Mesenchymal stem cell (in vitro differentiated cells and primary cell): ENCODE results near the gene MECP2.

Experiments
- DNase-seq: peaks from one replicate; pipeline ENCODE4 v3.0.0-alpha.2; 2013
- H2AFZ ChIP-seq: one replicate; pipeline ENCODE4 v1.6.1; 2013; ENCODE audit warnings: low read depth, mild to moderate bottlenecking, control low read depth, inconsistent platforms, low read length, moderate library complexity
- H2AK5ac ChIP-seq: 2 replicates; pipeline ENCODE4 v1.6.1; 2013; ENCODE audit warnings: low read length, moderate library complexity, mild to moderate bottlenecking, inconsistent platforms; ENCODE audit not compliant: severe bottlenecking
- H2BK120ac ChIP-seq: one replicate; pipeline ENCODE4 v1.6.1; 2013; ENCODE audit warnings: low read depth, mild to moderate bottlenecking, inconsistent platforms, low read length, moderate library complexity
- H2BK12ac ChIP-seq, 2 experiments: one replicate each; pipeline ENCODE4 v1.6.1; 2013; ENCODE audit warnings: inconsistent platforms in 2 of 2, low read length in 2 of 2, mild to moderate bottlenecking in 2 of 2, moderate library complexity in 2 of 2, control low read depth in 1 of 2
- H2BK15ac ChIP-seq: one replicate; pipeline ENCODE4 v1.6.1; 2013; ENCODE audit warnings: mild to moderate bottlenecking, low read depth, inconsistent platforms; ENCODE audit not compliant: poor library complexity, severe bottlenecking
- H2BK5ac ChIP-seq: 2 replicates; pipeline ENCODE4 v1.6.1; 2013; ENCODE audit warnings: low read depth, mild to moderate bottlenecking, low read length, control low read depth, inconsistent platforms; ENCODE audit not compliant: poor library complexity, severe bottlenecking
- H3K14ac ChIP-seq, 2 experiments: one replicate each; pipeline ENCODE4 v1.6.1; 2013; ENCODE audit warnings: inconsistent platforms in 2 of 2, low read length in 2 of 2, control low read depth in 1 of 2, mild to moderate bottlenecking in 1 of 2, moderate library complexity in 1 of 2
- H3K18ac ChIP-seq, 2 experiments: one replicate each; pipeline ENCODE4 v1.6.1; 2013; ENCODE audit warnings: inconsistent platforms in 2 of 2, low read length in 2 of 2, control low read depth in 1 of 2, low read depth in 1 of 2, mild to moderate bottlenecking in 1 of 2
- H3K23ac ChIP-seq, 2 experiments: one replicate each; pipeline ENCODE4 v1.6.1; 2013; ENCODE audit warnings: inconsistent platforms in 2 of 2, low read length in 2 of 2, mild to moderate bottlenecking in 2 of 2, moderate library complexity in 2 of 2, control low read depth in 1 of 2
- H3K27ac ChIP-seq: 2 replicates; pipeline ENCODE4 v1.5.1; 2013; ENCODE audit warnings: mild to moderate bottlenecking, moderate library complexity, low read length, control low read depth, inconsistent platforms; ENCODE audit not compliant: poor library complexity, severe bottlenecking
- H3K27me3 ChIP-seq, 2 experiments: 2 replicates each; pipeline versions ENCODE4 v1.6.1 to v1.7.0; 2013; ENCODE audit warnings: low read length in 2 of 2, mild to moderate bottlenecking in 2 of 2, moderate library complexity in 2 of 2, control low read depth in 1 of 2, inconsistent platforms in 1 of 2; ENCODE audit not compliant: control insufficient read depth in 1 of 2, insufficient read depth in 1 of 2
- H3K36me3 ChIP-seq, 2 experiments: 2 replicates each; pipeline versions ENCODE4 v1.6.1 to v1.7.0; 2013; ENCODE audit warnings: low read length in 2 of 2, control low read depth in 1 of 2, inconsistent platforms in 1 of 2, low read depth in 1 of 2, mild to moderate bottlenecking in 1 of 2; ENCODE audit not compliant: insufficient read depth in 2 of 2, control insufficient read depth in 1 of 2
- H3K4ac ChIP-seq, 2 experiments: one replicate each; pipeline ENCODE4 v1.6.1; 2013; ENCODE audit warnings: inconsistent platforms in 2 of 2, low read length in 2 of 2, mild to moderate bottlenecking in 2 of 2, moderate library complexity in 2 of 2, control low read depth in 1 of 2, low read depth in 1 of 2
- H3K4me1 ChIP-seq: 2 replicates; pipeline ENCODE4 v1.6.1; 2013; ENCODE audit warnings: low read depth, low read length, control low read depth; ENCODE audit not compliant: control insufficient read depth, insufficient read depth
- H3K4me2 ChIP-seq: 2 replicates; pipeline ENCODE4 v1.6.1; 2013; ENCODE audit warnings: low read length, mild to moderate bottlenecking, inconsistent platforms; ENCODE audit not compliant: poor library complexity, severe bottlenecking
- H3K4me3 ChIP-seq, 2 experiments: 2 replicates each; pipeline versions ENCODE4 v1.5.1 to v1.7.0; 2013; ENCODE audit warnings: low read length in 2 of 2, mild to moderate bottlenecking in 2 of 2, control low read depth in 1 of 2, low read depth in 1 of 2; ENCODE audit not compliant: insufficient read depth in 1 of 2
- H3K79me1 ChIP-seq: replicated peaks from 2 replicates; pipeline ENCODE4 v1.6.1; 2013; ENCODE audit warnings: mild to moderate bottlenecking, control low read depth, low read length, inconsistent platforms; ENCODE audit not compliant: poor library complexity, severe bottlenecking
- H3K9ac ChIP-seq: 2 replicates; pipeline ENCODE4 v1.7.0; 2013; ENCODE audit warnings: mild to moderate bottlenecking, low read length, moderate library complexity
- H3K9me3 ChIP-seq: 2 replicates; pipeline ENCODE4 v1.7.0; 2013; ENCODE audit warnings: mild to moderate bottlenecking, low read length; ENCODE audit not compliant: control insufficient read depth
- H4K8ac ChIP-seq: one replicate; pipeline ENCODE4 v1.6.1; 2013; ENCODE audit warnings: inconsistent platforms, mild to moderate bottlenecking, low read length, moderate library complexity
- H4K91ac ChIP-seq: one replicate; pipeline ENCODE4 v1.6.1; 2013; ENCODE audit warnings: mild to moderate bottlenecking, low read length, inconsistent platforms
- WGBS: methylation state at CpG from one replicate; pipeline ENCODE4 v1.1.7; 2013; ENCODE audit warnings: mixed read lengths; 5-methylcytosine and 5-hydroxymethylcytosine counted together

The MECP2 gene

DNA sequence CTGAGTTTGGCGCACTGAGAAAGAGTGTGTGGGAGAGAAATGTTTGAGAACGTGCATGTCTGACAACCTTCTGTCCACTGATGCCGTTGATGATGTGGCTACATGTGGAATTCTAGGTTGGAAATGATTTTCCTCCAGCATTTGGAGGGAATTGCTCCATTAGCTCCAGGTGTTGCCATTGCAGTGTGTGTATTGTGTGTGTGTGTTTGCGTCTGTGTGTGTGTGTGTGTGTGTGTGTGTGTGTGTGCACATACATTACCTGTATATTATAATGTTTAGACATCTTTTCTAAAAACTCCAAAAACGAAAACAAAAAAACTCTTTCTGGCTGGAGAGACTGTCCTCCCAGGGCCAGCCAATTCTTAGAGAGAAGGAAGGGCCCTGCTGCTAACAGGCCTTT is 18.2 kb upstream of the MECP2 start:
- Histone ChIP-seq H2AFZ (no peak overlapping the region), H3K4me3 (no peak overlapping the region), H2BK120ac (no peak overlapping the region)

DNA sequence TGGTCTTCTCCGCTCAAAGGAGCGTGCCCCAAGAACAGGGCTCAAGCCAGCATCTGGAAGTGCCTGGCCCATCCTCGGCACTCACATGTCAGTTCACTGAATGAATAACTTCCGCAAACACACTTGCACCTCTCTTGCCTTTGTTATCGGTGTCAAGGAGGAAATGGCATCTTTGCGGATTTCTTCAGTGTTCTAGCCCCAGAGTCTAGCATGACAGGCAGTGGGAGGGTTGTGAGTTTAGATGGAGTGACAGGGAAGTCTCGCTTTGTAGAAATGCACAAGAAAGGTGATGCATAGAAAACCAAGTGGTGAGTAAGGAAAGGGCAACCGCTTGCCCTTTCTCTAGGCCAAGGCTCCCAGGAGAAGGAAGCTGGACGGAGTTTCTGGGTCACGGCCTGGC is 17.6 kb upstream of the MECP2 start:
- H3K4ac ChIP-seq, result no peak overlapping the region
- peaks cover 8% of the 10 kb centered on the region for H3K9me3 ChIP-seq
- no peak overlapping the region for H2BK12ac ChIP-seq
- peaks cover 15 to 49% of the 10 kb centered on the region in 2 experiments for H3K27me3 ChIP-seq
- H3K79me1 ChIP-seq, result no peaks in the 10 kb centered on the region
- H3K4me1 ChIP-seq, result no peaks in the 10 kb centered on the region
- no peak overlapping the region for H3K4me3 ChIP-seq
- H4K91ac ChIP-seq, result no peak overlapping the region
- H2AFZ ChIP-seq, result no peak overlapping the region
- H3K9ac ChIP-seq, result no peak overlapping the region
- no peak overlapping the region for H3K14ac ChIP-seq
- H3K4me2 ChIP-seq, result no peak overlapping the region
- H2AK5ac ChIP-seq, result no peak overlapping the region
- WGBS, result 92% methylated on average over 10 of the region's 10 CpGs
- DNase-seq, result no peak
- H3K23ac ChIP-seq, result no peak overlapping the region
- no peak overlapping the region for H2BK15ac ChIP-seq
- no peak overlapping the region for H2BK120ac ChIP-seq
- no peak overlapping the region for H3K27ac ChIP-seq
- no peaks in the 10 kb centered on the region for H3K36me3 ChIP-seq
- H3K18ac ChIP-seq, result no peak overlapping the region
- H4K8ac ChIP-seq, result no peak overlapping the region
- H2BK5ac ChIP-seq, result no peak overlapping the region

More for the DNA sequence above, 18.2 kb upstream of the MECP2 start:
- Histone ChIP-seq H2AK5ac (no peak overlapping the region), H2BK15ac (no peak overlapping the region), H3K4ac (no peak overlapping the region), H3K27me3 (peaks cover 15 to 49% of the 10 kb centered on the region in 2 experiments), H3K27ac (no peak overlapping the region), H3K23ac (no peak overlapping the region), H3K14ac (no peak overlapping the region), H2BK5ac (no peak overlapping the region), H2BK12ac (no peak overlapping the region), H3K9me3 (peaks cover 5% of the 10 kb centered on the region), H3K79me1 (no peaks in the 10 kb centered on the region), H4K91ac (no peak overlapping the region), H4K8ac (no peak overlapping the region), H3K36me3 (no peaks in the 10 kb centered on the region), H3K9ac (no peak overlapping the region), H3K4me1 (no peaks in the 10 kb centered on the region), H3K18ac (no peak overlapping the region), H3K4me2 (no peak overlapping the region)
- 91% methylated on average over 4 of the region's 5 CpGs for WGBS
- no peak for DNase-seq

DNA sequence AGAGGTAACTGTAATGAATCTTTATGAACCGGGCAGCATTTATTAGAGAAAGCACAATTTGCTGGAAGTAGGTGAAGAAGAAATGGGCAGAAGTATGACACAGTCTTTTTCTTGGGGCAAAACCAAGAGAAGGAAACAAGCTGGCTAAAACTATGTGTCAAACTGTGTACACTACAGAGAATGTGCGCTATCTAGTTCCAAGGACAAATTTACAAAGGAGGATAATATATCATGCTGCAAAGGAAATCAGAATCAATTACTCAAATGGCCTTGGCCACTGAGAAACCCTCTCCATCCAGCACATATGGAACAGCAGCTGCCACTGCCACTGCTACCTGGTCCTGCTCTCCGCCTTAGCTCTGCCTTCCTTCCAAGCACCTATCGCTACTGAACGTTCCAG is 17.1 kb upstream of the MECP2 start:
- Histone ChIP-seq H3K9me3 (peaks cover 10% of the 10 kb centered on the region), H3K27ac (no peak overlapping the region), H2AK5ac (no peak overlapping the region), H3K23ac (no peak overlapping the region), H2BK120ac (no peak overlapping the region), H2BK12ac (no peak overlapping the region), H2BK5ac (no peak overlapping the region), H3K18ac (no peak overlapping the region), H3K9ac (no peak overlapping the region), H3K27me3 (peaks cover 15 to 49% of the 10 kb centered on the region in 2 experiments), H2BK15ac (no peak overlapping the region), H3K4me1 (no peaks in the 10 kb centered on the region), H3K36me3 (no peaks in the 10 kb centered on the region), H2AFZ (no peak overlapping the region), H4K91ac (no peak overlapping the region), H3K4me2 (no peak overlapping the region), H3K4ac (no peak overlapping the region), H3K14ac (no peak overlapping the region), H4K8ac (no peak overlapping the region), H3K79me1 (no peaks in the 10 kb centered on the region), H3K4me3 (no peak overlapping the region)
- 99% methylated on average over 5 of the region's 5 CpGs for WGBS
- DNase-seq, result no peak

DNA sequence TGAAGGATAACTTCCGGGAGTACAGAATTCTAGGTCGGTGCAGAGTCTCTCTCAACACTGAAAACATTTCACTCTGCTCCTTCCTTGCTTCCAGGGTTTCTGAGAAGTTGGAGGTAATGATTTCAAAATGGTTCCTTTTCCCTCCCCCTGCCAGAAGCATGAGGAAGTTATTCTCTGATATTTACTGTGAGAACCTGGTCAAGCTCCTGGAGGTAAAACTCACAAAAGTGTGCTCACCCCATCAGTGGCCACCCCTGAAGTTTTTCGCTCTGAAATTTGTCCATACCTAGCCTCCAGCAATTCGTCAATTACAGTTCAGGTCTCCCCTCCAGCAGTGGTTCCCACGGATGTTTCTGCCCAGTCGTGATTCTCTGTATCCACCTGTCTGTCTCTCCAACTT is 16.2 kb upstream of the MECP2 start:
- no peak overlapping the region for H3K23ac ChIP-seq
- H2BK12ac ChIP-seq, result no peak overlapping the region
- H3K4me2 ChIP-seq, result no peak overlapping the region
- no peak overlapping the region for H3K9ac ChIP-seq
- H3K27ac ChIP-seq, result no peak overlapping the region
- no peaks in the 10 kb centered on the region for H3K36me3 ChIP-seq
- H2BK15ac ChIP-seq, result no peak overlapping the region
- H2AFZ ChIP-seq, result no peak overlapping the region
- peaks cover 16% of the 10 kb centered on the region for H3K9me3 ChIP-seq
- 86% methylated on average over 1 of the region's 6 CpGs for WGBS
- no peak overlapping the region for H4K91ac ChIP-seq
- H3K79me1 ChIP-seq, result no peaks in the 10 kb centered on the region
- no peak overlapping the region for H2BK120ac ChIP-seq
- H3K4me3 ChIP-seq, result no peak overlapping the region
- H3K14ac ChIP-seq, result no peak overlapping the region
- no peak for DNase-seq
- peaks cover 15 to 55% of the 10 kb centered on the region in 2 experiments for H3K27me3 ChIP-seq
- no peak overlapping the region for H2BK5ac ChIP-seq
- no peak overlapping the region for H2AK5ac ChIP-seq
- H4K8ac ChIP-seq, result no peak overlapping the region
- H3K18ac ChIP-seq, result no peak overlapping the region
- no peaks in the 10 kb centered on the region for H3K4me1 ChIP-seq
- no peak overlapping the region for H3K4ac ChIP-seq
